ENCODE data around the gene CUEDC2.

GRCh38 chr10:102407425-102408130 lies 24.8 kb downstream of the CUEDC2 start:
- no peak for TF ChIP-seq CTCF (IDR thresholded peaks at IDR 0.05; ENCODE audit: low read length)
- no peak for TF ChIP-seq EZH2 (IDR thresholded peaks at IDR 0.05; ENCODE audit: borderline replicate concordance, low read length)
